ENCODE results near the gene ATG4C. TPM values are rescaled to one million over a fixed set of nuclear protein-coding genes. Genes with fewer than 3 reads are reported as not detected.
"Not testable (repeated sequence)": the region's sequence is repeated elsewhere in the genome, so short reads cannot be mapped to it uniquely, and the experiment has no call there.

Gene ATG4C
- total RNA-seq, 1 donor from 2014 or later: 9.7 TPM

DNA sequence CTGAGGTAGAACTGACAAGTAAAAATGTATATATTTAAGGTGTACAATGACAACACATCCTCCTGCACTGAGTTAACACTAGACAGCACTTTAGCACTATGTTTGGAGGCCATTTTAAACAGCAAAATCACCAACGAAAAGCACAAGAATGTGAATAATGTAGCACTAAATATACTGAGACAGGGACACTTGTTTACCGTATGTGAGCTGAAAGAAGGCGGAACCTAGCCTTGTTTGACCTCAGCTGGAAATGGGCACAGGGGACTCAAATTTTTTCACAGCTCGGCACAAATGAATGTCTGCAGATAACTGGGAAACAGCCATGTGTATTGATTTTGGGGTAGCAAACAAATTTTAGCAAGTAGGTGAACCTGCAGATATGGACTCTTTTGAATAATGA, 18.0 kb upstream of the ATG4C start:
- intact Hi-C loops (cut with DNase I): no loop called here
- TF ChIP-seq, protein P1, sequence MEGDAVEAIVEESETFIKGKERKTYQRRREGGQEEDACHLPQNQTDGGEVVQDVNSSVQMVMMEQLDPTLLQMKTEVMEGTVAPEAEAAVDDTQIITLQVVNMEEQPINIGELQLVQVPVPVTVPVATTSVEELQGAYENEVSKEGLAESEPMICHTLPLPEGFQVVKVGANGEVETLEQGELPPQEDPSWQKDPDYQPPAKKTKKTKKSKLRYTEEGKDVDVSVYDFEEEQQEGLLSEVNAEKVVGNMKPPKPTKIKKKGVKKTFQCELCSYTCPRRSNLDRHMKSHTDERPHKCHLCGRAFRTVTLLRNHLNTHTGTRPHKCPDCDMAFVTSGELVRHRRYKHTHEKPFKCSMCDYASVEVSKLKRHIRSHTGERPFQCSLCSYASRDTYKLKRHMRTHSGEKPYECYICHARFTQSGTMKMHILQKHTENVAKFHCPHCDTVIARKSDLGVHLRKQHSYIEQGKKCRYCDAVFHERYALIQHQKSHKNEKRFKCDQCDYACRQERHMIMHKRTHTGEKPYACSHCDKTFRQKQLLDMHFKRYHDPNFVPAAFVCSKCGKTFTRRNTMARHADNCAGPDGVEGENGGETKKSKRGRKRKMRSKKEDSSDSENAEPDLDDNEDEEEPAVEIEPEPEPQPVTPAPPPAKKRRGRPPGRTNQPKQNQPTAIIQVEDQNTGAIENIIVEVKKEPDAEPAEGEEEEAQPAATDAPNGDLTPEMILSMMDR (IDR thresholded peaks at IDR 0.05): no peak
- Histone ChIP-seq H3K27me3 (no peaks in the 10 kb centered on the region), H3K9me3 (no peaks in the 10 kb centered on the region), H3K4me1 (no peaks in the 10 kb centered on the region), H3K4me3 (no peak overlapping the region), H3K27ac (no peak overlapping the region), H3K36me3 (no peaks in the 10 kb centered on the region)
- DNase-seq (ENCODE audit: low spot score in 2 of 2): no peak

DNA sequence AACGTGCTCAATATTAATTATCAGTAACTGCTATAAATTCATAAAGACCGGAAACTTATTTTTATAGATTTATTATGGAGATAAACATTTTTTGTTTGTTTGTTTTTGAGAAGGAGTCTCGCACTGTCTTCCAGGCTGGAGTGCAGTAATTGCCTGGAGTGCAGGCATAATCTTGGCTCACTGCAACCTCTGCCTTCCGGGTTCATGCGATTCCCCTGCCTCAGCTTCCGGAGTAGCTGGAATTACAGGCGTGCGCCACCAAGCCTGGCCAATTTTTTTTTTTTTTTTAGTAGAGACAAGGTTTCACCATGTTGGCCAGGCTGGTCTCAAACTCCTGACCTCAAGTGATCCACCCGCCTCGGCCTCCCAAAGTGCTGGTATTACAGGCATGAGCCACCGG, 15.4 kb upstream of the ATG4C start:
- H3K9me3 ChIP-seq; H3K4me3 ChIP-seq; intact Hi-C loops (cut with DNase I): not testable (repeated sequence)

DNA sequence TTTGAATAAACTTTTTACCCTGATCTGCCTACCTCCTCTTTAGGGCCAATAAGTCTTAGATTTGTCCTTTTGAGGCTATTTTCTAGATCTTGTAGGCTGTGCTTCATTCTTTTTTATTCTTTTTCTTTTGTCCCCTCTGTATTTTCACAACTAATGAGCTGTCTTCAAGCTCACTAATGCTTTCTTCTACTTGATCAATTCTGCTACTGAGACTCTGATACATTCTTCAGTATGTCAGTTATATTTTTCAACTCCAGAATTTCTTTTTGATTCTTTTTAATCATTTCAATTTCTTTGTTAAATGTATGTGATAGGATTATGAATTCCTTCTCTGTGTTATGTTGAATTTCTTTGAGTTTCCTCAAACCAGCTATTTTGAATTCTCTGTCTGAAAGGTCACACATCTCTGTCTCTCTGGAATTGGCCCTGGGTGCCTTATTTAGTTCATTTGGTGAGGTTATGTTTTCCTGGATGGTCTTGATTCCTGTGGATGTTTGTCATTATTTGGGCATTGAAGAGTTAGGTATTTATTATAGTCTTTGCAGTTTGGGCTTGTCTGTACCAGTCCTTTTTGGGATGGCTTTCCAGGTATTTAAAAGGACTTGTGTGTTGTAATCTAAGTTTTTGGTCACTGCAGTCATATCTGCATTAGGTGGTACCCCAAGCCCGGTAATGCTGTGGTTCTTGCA, 11.2 kb upstream of the ATG4C start:
- peaks cover 0 to 5% of the 10 kb centered on the region in 2 donors for H3K9me3 ChIP-seq
- no peaks in the 10 kb centered on the region for H3K36me3 ChIP-seq
- intact Hi-C loops (cut with DNase I): no loop called here
- TF ChIP-seq, protein P1 (IDR thresholded peaks at IDR 0.05): no peak
- H3K4me3 ChIP-seq: no peak overlapping the region
- no peak for DNase-seq (ENCODE audit: low spot score in 2 of 2)
- no peaks in the 10 kb centered on the region for H3K4me1 ChIP-seq
- no peak overlapping the region for H3K27ac ChIP-seq
- no peaks in the 10 kb centered on the region for H3K27me3 ChIP-seq

More for the DNA sequence above, 15.4 kb upstream of the ATG4C start:
- not testable (repeated sequence) for DNase-seq (ENCODE audit: low spot score in 2 of 2); H3K27me3 ChIP-seq; H3K4me1 ChIP-seq; H3K36me3 ChIP-seq; H3K27ac ChIP-seq

DNA sequence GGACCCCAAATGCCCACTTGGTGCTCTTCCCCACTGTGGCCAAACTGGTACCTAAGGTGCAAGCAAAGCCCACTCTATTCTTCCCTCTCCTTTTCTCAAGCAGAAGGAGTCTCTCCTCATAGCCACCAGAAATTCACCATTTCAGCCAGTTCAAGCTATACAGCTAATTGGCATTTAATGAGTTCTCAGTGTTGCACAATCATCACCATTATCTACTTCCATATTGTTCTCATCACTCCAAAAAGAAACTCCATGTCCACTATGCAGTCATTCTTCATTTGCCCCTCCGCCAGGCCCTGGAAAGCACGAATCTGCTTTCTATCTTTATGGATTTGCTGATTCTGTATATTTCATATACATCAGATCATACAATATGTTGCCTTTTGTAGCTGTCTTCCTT, 9.9 kb upstream of the ATG4C start:
- intact Hi-C loops (cut with DNase I): no loop called here
- no peaks in the 10 kb centered on the region for H3K4me1 ChIP-seq
- TF ChIP-seq, protein P1 (IDR thresholded peaks at IDR 0.05): no peak
- H3K4me3 ChIP-seq: no peak overlapping the region
- no peak for DNase-seq (ENCODE audit: low spot score in 2 of 2)
- H3K36me3 ChIP-seq: no peaks in the 10 kb centered on the region
- H3K27ac ChIP-seq: no peak overlapping the region
- H3K9me3 ChIP-seq: peaks cover 0 to 5% of the 10 kb centered on the region in 2 donors
- H3K27me3 ChIP-seq: no peaks in the 10 kb centered on the region

DNA sequence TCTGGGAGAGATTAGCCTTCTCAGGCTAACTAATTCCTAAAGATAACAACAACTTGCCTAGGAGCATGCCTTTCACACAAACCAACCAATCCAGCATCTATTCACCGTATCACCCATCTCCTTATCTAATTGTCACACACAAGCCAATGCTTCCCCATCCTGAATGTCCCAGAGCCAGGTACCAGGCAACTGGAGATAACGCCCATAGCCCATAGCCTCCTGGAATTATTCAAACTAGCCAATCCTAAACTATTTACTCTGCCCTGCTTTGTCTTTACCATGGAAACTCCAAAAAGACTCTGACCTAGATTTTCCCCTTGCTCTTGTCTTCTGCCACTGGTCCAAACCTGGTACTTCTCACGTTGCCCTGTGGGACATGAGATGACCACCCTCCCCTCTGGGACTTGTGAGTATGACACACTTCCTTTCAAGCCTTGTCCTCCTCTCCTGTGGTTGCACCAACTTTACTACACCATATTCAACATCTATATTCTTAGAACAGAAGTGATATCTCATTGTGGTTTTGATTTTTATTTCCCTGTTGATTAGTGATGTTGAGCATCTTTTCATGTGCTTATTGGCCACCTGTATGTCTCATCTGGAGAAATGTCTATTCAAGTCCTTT, 8.8 kb upstream of the ATG4C start:
- H3K4me3 ChIP-seq: no peak overlapping the region
- TF ChIP-seq, protein P1 (IDR thresholded peaks at IDR 0.05): no peak
- no peaks in the 10 kb centered on the region for H3K27me3 ChIP-seq
- DNase-seq (ENCODE audit: low spot score in 2 of 2): no peak
- peaks cover 0 to 5% of the 10 kb centered on the region in 2 donors for H3K9me3 ChIP-seq
- no peaks in the 10 kb centered on the region for H3K36me3 ChIP-seq
- H3K27ac ChIP-seq: no peak overlapping the region
- intact Hi-C loops (cut with DNase I): no loop called here
- no peaks in the 10 kb centered on the region for H3K4me1 ChIP-seq

DNA sequence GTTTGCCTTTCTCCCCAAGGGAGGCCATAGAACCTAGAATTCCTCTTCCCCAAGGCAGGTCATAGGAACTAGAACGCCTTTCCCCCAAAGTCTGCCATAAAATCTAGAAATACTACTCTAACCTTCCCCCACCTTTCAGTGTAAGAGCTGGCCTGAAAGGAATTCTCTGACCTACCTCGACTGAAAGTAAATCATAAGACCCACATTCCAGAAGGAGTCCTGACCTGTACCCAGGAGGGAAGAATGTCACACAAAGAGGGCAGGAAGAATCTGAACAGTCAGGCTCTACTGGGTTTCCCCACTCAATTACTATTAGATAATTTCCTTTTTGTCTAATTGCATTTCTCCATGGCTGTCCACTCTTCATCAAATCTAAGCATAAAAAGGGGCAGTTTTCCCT, 5.7 kb upstream of the ATG4C start:
- DNase-seq (ENCODE audit: low spot score in 2 of 2): no peak
- no peaks in the 10 kb centered on the region for H3K36me3 ChIP-seq
- no peak overlapping the region for H3K27ac ChIP-seq
- H3K9me3 ChIP-seq: no peaks in the 10 kb centered on the region
- H3K4me3 ChIP-seq: no peak overlapping the region
- H3K4me1 ChIP-seq: peaks cover 0 to 3% of the 10 kb centered on the region in 2 donors
- intact Hi-C loops (cut with DNase I): no loop called here
- TF ChIP-seq, protein P1 (IDR thresholded peaks at IDR 0.05): no peak
- H3K27me3 ChIP-seq: no peaks in the 10 kb centered on the region
